ENCODE data around the gene COA5. TPM values are rescaled to one million over a fixed set of nuclear protein-coding genes. Genes with fewer than 3 reads are reported as not detected.

Gene COA5
- total RNA-seq, 4 donors from 2014 or later = 17.6 to 40.0 (median 21.6) TPM

DNA sequence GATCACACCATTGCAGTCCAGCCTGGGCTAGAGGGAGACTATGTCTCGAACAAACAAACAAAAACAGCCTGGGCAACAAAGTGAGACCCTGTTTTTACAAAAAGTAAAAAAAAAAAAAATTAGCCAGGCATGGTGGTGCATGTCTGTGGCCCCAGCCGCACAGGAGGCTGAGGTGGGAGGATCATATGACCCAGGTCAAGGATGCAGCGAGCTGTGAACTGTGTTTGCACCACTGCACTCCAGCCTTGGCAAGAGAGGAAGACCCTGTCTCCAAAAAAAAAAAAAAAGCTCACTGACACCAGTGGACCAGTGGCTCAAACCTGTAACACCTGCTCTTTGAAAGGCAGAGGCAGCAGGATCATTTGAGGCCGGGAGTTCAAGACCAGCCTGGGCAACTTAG lies 40.1 kb upstream of the COA5 start:
- TF ChIP-seq, protein P1, sequence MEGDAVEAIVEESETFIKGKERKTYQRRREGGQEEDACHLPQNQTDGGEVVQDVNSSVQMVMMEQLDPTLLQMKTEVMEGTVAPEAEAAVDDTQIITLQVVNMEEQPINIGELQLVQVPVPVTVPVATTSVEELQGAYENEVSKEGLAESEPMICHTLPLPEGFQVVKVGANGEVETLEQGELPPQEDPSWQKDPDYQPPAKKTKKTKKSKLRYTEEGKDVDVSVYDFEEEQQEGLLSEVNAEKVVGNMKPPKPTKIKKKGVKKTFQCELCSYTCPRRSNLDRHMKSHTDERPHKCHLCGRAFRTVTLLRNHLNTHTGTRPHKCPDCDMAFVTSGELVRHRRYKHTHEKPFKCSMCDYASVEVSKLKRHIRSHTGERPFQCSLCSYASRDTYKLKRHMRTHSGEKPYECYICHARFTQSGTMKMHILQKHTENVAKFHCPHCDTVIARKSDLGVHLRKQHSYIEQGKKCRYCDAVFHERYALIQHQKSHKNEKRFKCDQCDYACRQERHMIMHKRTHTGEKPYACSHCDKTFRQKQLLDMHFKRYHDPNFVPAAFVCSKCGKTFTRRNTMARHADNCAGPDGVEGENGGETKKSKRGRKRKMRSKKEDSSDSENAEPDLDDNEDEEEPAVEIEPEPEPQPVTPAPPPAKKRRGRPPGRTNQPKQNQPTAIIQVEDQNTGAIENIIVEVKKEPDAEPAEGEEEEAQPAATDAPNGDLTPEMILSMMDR (IDR thresholded peaks at IDR 0.05) = no peak
- ATAC-seq (ENCODE audit: low FRiP score) (no peak), DNase-seq (ENCODE audit: low spot score) (no peak)

DNA sequence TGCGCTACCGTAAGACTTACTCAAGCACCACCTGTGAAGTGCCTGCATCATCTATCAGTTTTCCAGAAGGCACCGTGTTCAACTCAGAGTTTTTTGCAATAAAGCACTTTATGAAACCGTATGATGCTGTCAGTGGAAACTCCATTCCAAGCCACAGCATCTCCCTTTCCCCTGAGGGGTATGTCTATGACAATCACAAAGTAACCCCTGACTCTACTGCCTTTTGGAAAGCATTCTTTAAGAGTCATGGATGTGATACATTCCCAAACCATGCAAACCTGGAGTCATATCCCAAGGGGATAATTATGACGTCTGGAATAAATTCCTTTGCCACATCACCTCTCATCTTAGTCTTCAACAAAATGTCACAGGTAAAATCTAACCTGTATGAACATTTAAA lies 39.3 kb upstream of the COA5 start:
- no peak for ATAC-seq (ENCODE audit: low FRiP score)
- TF ChIP-seq, protein P1 (IDR thresholded peaks at IDR 0.05) = no peak
- DNase-seq (ENCODE audit: low spot score) = no peak

DNA sequence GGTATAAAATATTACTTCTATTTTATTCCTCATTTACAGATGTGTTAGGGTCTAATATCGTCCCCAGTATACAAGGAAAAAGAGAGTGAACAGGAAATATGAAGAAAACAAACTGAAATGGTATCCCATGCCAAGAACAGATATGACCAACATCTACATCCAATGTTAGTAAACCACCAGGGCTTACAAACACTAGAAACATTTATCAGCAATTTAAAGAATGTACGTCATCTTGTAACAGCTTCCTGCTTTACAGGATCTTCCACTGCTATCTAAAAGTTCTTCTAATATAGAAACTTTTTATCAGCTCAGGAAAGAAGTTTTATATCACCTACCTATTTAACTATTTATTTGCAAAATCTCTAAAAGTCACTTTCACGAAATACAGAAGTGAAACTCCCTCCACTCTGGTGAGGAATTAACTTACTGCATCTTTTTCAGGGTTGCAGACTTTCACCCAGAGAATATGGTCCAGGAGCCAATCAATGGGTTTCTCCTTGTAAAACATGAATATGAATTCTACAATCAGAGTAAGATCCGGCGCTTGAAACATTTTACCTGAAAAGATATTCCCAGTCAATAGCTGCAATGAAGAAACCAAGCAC lies 35.3 kb upstream of the COA5 start:
- no peak for ATAC-seq (ENCODE audit: low FRiP score)
- TF ChIP-seq, protein P1 (IDR thresholded peaks at IDR 0.05) = no peak
- no peak for DNase-seq (ENCODE audit: low spot score)

DNA sequence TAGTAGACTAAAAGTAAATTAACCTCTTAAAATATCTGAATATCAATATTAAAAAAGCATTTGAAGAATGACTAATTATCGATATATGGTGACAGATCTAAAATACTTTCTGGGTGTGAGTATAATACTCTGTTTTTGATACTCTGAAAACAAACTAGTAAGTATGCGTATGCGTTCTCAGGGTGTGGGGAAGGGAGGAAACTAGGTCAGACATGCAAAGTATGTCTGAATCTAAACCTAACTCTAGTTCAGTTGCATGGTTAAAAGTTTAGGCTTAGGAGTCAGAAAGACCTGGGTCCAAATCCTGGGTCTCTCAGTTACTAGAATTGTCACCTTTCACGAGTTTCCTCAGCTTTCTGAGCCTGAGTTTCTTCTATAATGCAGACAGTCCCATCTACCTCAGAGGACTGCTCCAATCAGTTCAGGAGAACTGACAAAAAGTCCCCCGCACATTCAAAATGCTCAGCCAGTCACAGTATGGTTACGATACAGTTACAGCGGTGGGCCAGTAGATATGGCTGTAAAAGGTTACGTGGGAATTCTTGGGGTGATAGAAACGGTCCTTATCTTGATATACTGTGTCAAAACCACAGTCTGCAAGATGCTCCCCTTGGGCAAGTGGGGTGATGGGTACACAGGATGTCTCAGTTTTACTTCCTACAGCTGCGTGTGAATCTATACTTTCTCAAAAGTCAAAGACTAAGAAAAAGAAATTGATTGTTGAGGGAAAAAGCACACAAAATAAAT lies 29.3 kb upstream of the COA5 start:
- no peak for DNase-seq (ENCODE audit: low spot score)
- TF ChIP-seq, protein P1 (IDR thresholded peaks at IDR 0.05) = no peak
- ATAC-seq (ENCODE audit: low FRiP score) = no peak

DNA sequence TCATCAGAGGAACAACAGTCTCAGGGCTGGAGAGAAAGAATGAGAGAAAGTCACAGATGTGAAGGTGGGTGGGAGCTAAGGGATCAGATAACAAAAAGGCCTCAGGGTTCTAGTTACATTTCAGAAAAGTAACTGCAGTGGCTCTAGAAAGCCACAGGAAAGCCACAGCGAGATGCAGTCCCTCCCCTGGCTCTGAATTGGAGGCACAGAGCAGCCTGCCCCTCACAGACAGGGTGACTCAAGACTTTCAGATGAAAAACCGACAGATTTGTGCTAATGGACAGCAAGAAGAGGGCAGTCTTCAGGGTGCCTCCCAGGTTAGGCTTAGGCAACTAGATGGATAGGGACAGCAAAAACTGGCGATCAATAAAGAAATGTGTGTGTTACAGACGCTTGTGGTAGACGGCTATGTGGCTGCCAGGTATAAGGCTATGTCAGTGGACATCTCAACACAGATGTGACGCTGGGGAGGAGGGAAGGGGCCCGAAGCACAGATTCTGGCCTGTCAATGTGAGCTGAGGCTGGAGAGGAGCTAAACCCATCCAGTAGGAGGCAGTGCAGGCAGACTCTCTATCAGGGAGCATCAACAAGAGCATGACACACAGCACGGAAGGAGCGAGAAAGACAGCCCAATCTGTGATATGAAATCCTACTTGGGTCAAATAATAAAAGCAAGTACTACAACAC lies 26.2 kb upstream of the COA5 start:
- ATAC-seq (ENCODE audit: low FRiP score) (no peak), DNase-seq (ENCODE audit: low spot score) (no peak)
- TF ChIP-seq, protein P1 (IDR thresholded peaks at IDR 0.05) = no peak

DNA sequence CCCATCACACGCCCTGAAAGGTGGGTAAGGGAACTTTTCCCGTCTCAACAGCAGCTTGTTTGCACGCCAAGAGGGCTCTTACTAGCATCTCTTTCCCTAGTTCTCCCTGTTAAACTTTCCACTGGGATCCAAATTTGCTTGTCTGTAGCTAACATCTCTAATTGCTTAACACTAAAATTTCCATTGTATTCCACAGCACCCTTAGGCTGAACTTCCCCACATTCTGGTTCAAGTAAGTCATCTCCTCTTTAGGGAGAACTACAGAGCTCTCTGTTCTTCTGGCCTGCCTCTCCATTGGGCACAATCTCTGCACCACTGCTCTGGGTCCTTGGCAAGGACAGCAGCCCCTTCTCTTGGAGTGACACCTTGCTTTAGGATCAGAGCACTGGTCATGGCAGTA lies 24.0 kb upstream of the COA5 start:
- DNase-seq (ENCODE audit: low spot score) (no peak), ATAC-seq (ENCODE audit: low FRiP score) (no peak)
- TF ChIP-seq, protein P1 (IDR thresholded peaks at IDR 0.05) = no peak

All from omental fat pad (tissue), 4 donors.